BLaER1 treated with 17β-estradiol and CSF1 and Interleukin-3, amounts not matched to agents 10 nM and 100 nM (cell line): ENCODE measurements around the gene NOS3.
"Not testable (repeated sequence)": the region's sequence is repeated elsewhere in the genome, so short reads cannot be mapped to it uniquely, and the experiment has no call there.

Experiments used
- H3K27ac ChIP-seq, 11 experiments: shearing (Covaris generic); formaldehyde crosslinking; 2 replicates each; pipeline ENCODE4 v1.8.1; 2022
- H3K27me3 ChIP-seq, 11 experiments: shearing (Covaris generic); formaldehyde crosslinking; 2 replicates each; pipeline ENCODE4 v1.8.1; 2022
- H3K36me3 ChIP-seq, 11 experiments: shearing (Covaris generic); formaldehyde crosslinking; 2 replicates each; pipeline ENCODE4 v1.8.1; 2022
- H3K4me1 ChIP-seq, 10 experiments: shearing (Covaris generic); formaldehyde crosslinking; 2 replicates each; pipeline ENCODE4 v1.8.1; 2022
- H3K4me2 ChIP-seq, 11 experiments: shearing (Covaris generic); formaldehyde crosslinking; 2 replicates each; pipeline ENCODE4 v1.8.1; 2022
- H3K4me3 ChIP-seq, 10 experiments: shearing (Covaris generic); formaldehyde crosslinking; 2 replicates each; pipeline ENCODE4 v1.8.1; 2022
- H3K9ac ChIP-seq, 11 experiments: shearing (Covaris generic); formaldehyde crosslinking; 2 replicates each; pipeline ENCODE4 v1.8.1; 2022
- H3K9me3 ChIP-seq, 11 experiments: shearing (Covaris generic); formaldehyde crosslinking; replicated peaks in 1 of 11; 2 replicates each; pipeline ENCODE4 v1.8.1; 2022
- H4K20me1 ChIP-seq, 11 experiments: shearing (Covaris generic); formaldehyde crosslinking; 2 replicates each; pipeline ENCODE4 v1.8.1; 2022
- Cebpa-rat ChIP-seq, 11 experiments: shearing (Covaris generic); IDR thresholded peaks; 2 replicates each; pipeline ENCODE4 v1.8.1; 2022

The NOS3 gene

DNA sequence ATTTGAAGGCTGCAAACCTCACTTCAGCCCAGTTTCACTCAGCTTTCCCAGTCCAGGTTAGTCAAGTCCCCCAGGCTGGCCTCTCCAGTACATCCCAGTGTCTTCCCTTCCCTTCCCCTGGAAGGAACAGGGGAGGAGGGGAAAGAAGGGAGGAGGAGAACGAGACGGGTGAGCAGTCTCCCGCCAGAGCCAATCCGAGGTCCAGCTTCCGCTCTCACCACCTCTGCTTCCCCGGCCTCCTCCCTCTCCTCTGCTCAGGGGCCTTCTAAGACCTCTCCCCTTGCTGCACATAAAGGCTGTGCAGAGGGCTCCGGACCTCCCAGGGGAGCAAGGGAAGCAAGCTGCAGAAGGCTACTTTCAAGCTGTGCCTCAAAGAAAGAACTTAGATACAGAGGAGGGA, 29.4 kb downstream of the NOS3 start:
- Histone ChIP-seq H3K27me3 (peaks cover 13 to 39% (median 18%) of the 10 kb centered on the region in 11 experiments; a peak in 21 of 22 replicates), H3K9me3 (no peaks in the 10 kb centered on the region), H3K36me3 (no peaks in the 10 kb centered on the region; a peak in 1 of 22 replicates), H3K27ac (no peak overlapping the region), H3K4me3 (no peak overlapping the region), H3K4me1 (peaks cover 34 to 65% (median 60%) of the 10 kb centered on the region in 10 experiments), H4K20me1 (no peaks in the 10 kb centered on the region; a peak in 1 of 22 replicates), H3K4me2 (peak overlapping the region in 8 of 11 experiments; percentile 1 to 99 (median 94); a peak in 14 of 22 replicates), H3K9ac (0 out of 22 replicates have a peak overlapping the region, but pooled peaks of 1 of the 11 experiments have one; percentile 29)
- TF ChIP-seq Cebpa-rat (IDR thresholded peaks at IDR 0.05): no peak

DNA sequence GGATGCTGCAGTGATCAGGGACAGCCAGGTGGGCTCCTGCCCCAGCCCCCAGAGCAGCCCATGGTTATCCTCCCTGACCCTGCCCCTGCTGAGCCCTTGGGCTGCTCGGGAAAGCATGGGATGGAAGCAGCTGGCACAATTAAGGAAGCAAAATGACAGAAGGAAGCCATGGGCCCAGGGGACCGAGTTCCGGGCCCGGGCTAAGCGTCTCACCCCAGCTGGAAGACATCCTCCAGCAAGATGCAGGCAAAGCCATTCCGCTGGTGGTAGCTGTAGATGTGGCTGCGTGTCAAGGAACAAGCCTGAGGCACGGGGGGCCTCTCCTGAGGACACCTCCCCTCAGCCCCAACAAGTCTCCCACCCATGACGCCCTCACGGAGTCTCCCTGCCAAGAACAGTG, 32.4 kb downstream of the NOS3 start:
- peak overlapping the region; percentile 54 to 82 (median 73) for H3K4me2 ChIP-seq
- H3K27ac ChIP-seq: no peak overlapping the region
- H3K9ac ChIP-seq: peak overlapping the region in 5 of 11 experiments; percentile 3 to 37 (median 9); a peak in 2 of 22 replicates

DNA sequence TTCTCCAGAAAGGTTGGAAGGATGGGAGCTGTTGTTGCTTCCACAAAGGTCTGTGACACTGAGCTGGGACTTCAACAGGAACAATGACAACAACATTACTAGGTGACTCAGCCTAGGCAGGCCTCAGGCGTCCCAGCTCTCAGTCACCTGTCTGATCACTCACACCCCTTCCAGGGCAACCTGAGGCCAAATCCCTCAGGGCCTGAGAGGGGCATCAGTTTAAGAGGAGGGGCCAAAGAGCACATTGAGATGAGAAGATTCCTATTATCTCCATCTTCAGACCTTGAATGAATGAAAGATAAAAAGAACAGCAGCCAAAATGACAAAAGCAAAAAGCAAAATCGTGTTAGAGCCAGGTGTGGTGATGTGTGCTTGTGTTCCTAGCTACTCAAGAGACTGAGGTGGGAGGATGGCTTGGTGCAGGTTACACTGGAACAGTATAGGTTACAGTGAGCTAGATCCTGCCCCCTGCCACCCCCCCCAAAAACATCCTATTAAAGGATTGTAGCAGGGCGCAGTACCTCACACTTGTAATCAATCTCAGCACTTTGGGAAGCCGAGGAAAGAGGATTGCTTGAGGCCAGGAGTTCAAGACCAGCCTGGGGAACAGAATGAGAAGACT, 33.7 kb downstream of the NOS3 start, which contains the start of gene ATG9B:
TSS of gene ATG9B (minus strand) at position 60 of the 622 bp plus-strand sequence. CDS start 71 bp downstream, outside the sequence.
- TF ChIP-seq Cebpa-rat (IDR thresholded peaks at IDR 0.05): no peak
- no peaks in the 10 kb centered on the region for H4K20me1 ChIP-seq
- H3K9me3 ChIP-seq: no peaks in the 10 kb centered on the region
- no peaks in the 10 kb centered on the region for H3K36me3 ChIP-seq
- no peak within 1 kb of the TSS for H3K4me3 ChIP-seq
- H3K4me2 ChIP-seq: peak within 1 kb of the TSS; percentile 54 to 82 (median 73)
- peaks cover 21 to 43% (median 40%) of the 10 kb centered on the region in 10 experiments for H3K4me1 ChIP-seq
- peak within 1 kb of the TSS in 5 of 11 experiments; percentile 3 to 37 (median 9); a peak in 2 of 22 replicates for H3K9ac ChIP-seq
- H3K27ac ChIP-seq: no peak within 1 kb of the TSS
- peaks cover 4 to 24% (median 13%) of the 10 kb centered on the region in 11 experiments; a peak in 18 of 22 replicates for H3K27me3 ChIP-seq

More for the DNA sequence above, 32.4 kb downstream of the NOS3 start:
- no peaks in the 10 kb centered on the region for H3K9me3 ChIP-seq
- no peaks in the 10 kb centered on the region for H4K20me1 ChIP-seq
- peaks cover 17 to 38% (median 25%) of the 10 kb centered on the region in 11 experiments; a peak in 21 of 22 replicates for H3K27me3 ChIP-seq
- no peaks in the 10 kb centered on the region for H3K36me3 ChIP-seq
- H3K4me1 ChIP-seq: peaks cover 24 to 48% (median 45%) of the 10 kb centered on the region in 10 experiments
- TF ChIP-seq Cebpa-rat (IDR thresholded peaks at IDR 0.05): no peak
- H3K4me3 ChIP-seq: no peak overlapping the region

DNA sequence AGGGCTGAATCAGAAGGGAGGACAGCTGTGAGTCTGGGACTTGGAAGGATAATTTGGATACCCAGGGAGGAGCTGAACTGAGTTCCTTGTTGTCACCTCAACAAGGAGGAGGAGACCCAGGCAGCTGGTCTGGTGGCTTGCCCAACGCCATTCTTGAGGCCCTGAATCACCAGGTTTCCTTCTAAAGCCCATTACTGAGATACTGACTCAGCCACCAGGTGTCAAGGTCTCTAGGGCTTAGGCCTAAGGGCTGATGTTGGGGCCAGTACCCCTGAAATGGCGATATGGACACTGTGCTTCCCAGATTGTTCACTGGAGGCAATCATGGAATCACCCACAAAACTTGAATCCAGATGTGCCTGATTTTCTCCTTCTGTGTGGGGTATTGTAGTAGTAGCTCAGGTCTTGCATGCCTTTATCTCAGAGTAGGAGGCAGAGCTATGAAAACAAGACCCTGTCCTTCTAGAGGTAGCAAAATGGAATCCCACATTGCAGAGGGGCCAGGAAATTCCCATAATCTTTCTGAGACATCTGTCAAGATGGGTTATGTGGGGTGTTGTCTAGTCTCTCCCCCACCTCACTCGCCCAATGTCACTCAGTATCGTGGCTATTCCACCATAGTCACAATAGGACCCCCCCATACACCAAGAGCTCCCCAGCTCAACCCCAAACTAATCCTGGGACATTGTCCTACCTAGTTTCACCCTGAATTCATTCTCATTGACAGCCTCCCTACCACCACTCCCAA, 35.3 kb downstream of the NOS3 start:
- Histone ChIP-seq H3K4me1 (peaks cover 25 to 37% (median 33%) of the 10 kb centered on the region in 10 experiments), H3K9me3 (no peaks in the 10 kb centered on the region), H3K4me3 (no peak overlapping the region), H3K27ac (no peak overlapping the region), H3K4me2 (no peak overlapping the region), H3K27me3 (peaks cover 0 to 16% (median 6%) of the 10 kb centered on the region in 11 experiments; a peak in 7 of 22 replicates), H3K9ac (no peak overlapping the region), H3K36me3 (0 out of 22 replicates have a peak, but pooled peaks cover 0 to 2% (median 0%) of the 10 kb centered on the region in 11 experiments), H4K20me1 (no peaks in the 10 kb centered on the region)
- no peak for TF ChIP-seq Cebpa-rat (IDR thresholded peaks at IDR 0.05)

DNA sequence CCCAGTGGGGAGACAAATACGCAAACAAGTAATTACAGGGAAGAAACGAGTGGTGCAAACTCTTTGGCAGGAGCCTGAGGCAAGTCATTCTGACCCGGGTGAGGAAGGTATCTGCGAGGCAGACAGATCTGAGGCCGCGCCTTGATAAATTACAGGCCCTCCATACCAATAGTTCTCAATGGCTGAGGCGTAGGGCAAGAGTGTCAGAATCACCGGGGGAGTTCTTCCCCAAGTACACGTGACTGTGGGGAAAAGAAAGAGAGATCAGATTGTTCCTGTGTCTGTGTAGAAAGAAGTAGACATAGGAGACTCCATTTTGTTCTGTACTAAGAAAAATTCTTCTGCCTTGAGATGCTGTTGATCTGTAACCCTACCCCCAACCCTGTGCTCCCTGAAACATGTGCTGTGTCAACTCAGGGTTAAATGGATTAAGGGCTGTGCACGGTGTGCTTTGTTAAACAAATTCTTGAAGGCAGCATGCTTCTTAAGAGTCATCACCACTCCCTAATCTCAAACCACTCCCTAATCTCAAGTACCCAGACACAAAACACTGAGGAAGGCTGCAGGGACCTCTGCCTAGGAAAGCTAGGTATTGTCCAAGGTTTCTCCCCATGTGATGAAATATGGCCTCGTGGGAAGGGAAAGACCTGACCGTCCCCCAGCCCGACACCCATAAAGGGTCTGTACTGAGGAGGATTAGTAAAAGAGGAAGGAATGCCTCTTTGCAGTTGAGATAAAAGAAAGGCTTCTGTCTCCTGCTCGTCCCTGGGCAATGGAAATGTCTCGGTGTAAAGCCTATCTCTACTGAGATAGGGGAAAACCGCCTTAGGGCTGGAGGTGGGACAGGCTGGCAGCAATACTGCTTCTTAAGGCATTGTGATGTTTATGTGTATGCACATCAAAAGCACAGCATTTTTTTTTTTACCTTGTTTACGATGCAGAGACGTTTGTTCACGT, 36.2 kb downstream of the NOS3 start:
- H3K27ac ChIP-seq: peak overlapping the region in 2 of 11 experiments; percentile 71 to 80; a peak in 3 of 22 replicates
- peak overlapping the region in 9 of 10 experiments; percentile 57 to 78 (median 67); a peak in 15 of 20 replicates for H3K4me3 ChIP-seq

DNA sequence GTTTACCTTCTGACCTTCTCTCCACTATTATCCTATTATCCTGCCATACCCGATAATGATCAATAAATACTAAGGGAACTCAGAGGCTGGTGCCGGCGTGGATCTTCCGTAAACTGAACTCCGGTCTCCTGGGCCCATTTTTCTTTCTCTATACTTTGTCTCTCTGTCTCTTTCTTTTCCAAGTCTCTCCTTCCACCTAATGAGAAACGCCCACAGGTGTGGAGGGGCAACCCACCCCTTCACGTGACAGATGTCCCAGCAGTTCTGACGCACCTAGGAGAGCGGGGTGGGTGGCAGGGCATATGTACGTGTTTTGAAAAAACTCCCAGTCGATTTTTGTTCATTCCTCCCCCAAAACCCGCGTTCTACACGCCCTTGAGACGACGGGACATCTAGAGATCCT, 36.9 kb downstream of the NOS3 start:
- peaks cover 0 to 16% (median 6%) of the 10 kb centered on the region in 11 experiments; a peak in 7 of 22 replicates for H3K27me3 ChIP-seq
- not testable (repeated sequence) for H3K9me3 ChIP-seq, H4K20me1 ChIP-seq, H3K36me3 ChIP-seq
- peaks cover 27 to 36% (median 33%) of the 10 kb centered on the region in 10 experiments for H3K4me1 ChIP-seq
- peak overlapping the region in 9 of 11 experiments; percentile 25 to 80 (median 39); a peak in 14 of 22 replicates for H3K27ac ChIP-seq
- peak overlapping the region; percentile 57 to 78 (median 68) for H3K4me3 ChIP-seq
- peak overlapping the region; percentile 44 to 80 (median 71); a peak in 21 of 22 replicates for H3K9ac ChIP-seq
- H3K4me2 ChIP-seq: peak overlapping the region; percentile 73 to 95 (median 92)

More for the DNA sequence above, 36.2 kb downstream of the NOS3 start:
- Histone ChIP-seq H3K9ac (peak overlapping the region in 2 of 11 experiments; percentile 71 to 75; a peak in 5 of 22 replicates), H3K4me1 (peaks cover 25 to 37% (median 33%) of the 10 kb centered on the region in 10 experiments), H3K4me2 (peak overlapping the region; percentile 73 to 95 (median 92)), H3K27me3 (peaks cover 0 to 16% (median 6%) of the 10 kb centered on the region in 11 experiments; a peak in 7 of 22 replicates)
- not testable (repeated sequence) for H4K20me1 ChIP-seq, H3K9me3 ChIP-seq, H3K36me3 ChIP-seq

DNA sequence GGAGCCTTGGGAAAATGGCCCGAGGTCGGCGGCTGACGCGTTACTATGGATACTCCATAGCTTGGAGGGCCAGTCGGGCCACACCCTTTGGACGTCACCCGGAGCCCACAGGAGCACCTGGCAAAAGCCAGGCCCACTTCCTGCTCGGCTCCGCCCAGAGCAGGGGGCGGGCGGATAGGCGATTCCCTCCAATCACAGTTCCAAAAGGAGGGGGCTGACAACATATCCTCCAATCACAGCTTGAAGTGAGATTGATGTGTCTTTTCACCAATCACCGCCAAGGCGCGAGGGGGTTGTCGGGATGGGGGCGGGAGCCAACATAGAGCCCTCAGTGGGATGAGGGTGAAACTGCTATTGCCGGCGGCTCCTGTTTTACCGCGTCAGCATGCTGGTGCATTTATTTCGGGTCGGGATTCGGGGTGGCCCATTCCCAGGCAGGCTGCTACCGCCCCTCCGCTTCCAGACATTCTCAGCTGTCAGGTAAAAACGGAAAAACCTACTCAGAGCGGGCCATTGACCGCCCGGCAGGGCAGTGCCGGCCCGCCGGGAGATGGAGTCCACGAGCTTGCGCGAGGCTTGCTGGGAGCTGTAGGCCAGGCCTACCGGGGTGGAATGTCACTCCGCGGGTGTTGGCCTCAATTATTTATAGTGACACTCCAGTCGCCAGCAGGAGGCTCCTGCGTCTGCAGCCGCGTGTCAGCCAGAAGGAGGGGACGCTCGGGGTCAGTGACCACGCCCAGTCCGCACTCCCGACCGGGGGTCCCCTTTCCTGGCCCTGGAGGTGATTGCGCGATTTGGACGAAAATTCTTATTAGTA, 37.5 kb downstream of the NOS3 start, which contains the start of gene ABCB8:
TSS of gene ABCB8 (plus strand) at position 320 of the 817 bp plus-strand sequence. CDS start at position 386, 66 bp downstream.
- Histone ChIP-seq H3K9me3 (no peaks in the 10 kb centered on the region), H3K4me3 (peak within 1 kb of the TSS; percentile 57 to 78 (median 68)), H3K36me3 (peaks cover 0 to 13% (median under 1%) of the 10 kb centered on the region in 11 experiments; a peak in 5 of 22 replicates), H4K20me1 (peaks cover 0 to 7% (median 0%) of the 10 kb centered on the region in 11 experiments; a peak in 3 of 22 replicates), H3K27me3 (peaks cover 0 to 16% (median 6%) of the 10 kb centered on the region in 11 experiments; a peak in 7 of 22 replicates), H3K4me1 (peaks cover 25 to 35% (median 28%) of the 10 kb centered on the region in 10 experiments), H3K9ac (peak within 1 kb of the TSS; percentile 57 to 80 (median 76)), H3K27ac (peak within 1 kb of the TSS; percentile 41 to 80 (median 65); a peak in 21 of 22 replicates), H3K4me2 (peak within 1 kb of the TSS; percentile 89 to 98 (median 94))
- TF ChIP-seq Cebpa-rat (IDR thresholded peaks at IDR 0.05): no peak
